ENCODE results near the gene ORAI3. TPM values are rescaled to one million over a fixed set of nuclear protein-coding genes. Genes with fewer than 3 reads are reported as not detected.

ORAI3 gene
- total RNA-seq, 1 donor from 2014 or later: 12.2 TPM

DNA sequence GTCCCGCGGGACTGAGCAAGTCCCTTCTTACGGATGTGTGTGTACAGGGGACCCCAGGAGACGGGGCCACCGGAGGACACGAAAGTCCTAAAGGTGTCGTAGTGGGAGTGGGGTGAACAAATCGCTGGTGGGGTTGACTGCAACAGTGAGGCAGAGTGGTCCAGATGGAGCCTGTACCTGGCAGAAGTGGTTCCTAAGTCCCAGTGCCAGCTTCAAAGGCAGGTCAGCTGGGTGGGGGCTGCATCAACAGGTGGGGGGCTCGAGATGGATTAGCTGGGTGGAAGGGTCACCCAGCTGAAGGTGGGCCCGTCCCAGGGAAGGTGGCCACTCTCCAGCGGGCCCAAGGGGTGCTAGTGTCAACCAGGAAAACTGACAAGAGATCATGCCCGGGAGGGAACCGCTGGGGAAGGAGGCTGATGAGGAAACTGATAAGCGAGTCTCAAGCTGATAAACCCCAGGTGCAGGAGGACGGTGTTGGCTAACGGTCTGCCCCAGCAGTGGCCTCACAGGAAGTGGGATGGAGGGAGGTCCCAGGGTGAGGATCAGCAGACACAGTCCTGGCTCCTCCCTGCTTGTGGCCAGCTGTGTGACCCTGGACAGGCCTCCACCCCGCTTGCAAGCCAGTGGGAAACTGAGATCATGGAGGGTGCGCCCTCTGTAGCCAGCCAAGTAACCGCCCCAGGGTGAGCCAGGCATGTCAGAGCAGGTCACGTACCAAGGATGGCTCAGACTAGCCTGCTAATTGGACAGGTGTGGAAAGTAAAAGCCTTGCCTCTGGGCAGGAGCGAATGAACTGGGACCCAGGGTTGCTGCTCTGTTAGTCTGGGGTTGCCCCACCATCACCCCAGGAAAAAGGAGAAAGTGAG is 1.0 kb downstream of the ORAI3 start:
- DNase-seq: peak; percentile 87
- intact Hi-C loops (cut with micrococcal nuclease): no loop called here
- Histone ChIP-seq H3K27ac (replicated peaks) (peak overlapping the region; percentile 98), H3K9me3 (replicated peaks) (no peaks in the 10 kb centered on the region), H3K27me3 (ENCODE audit: low read depth) (no peaks in the 10 kb centered on the region), H3K4me1 (peaks cover 64% of the 10 kb centered on the region), H3K4me3 (peak overlapping the region; percentile 100), H3K36me3 (peaks cover 3% of the 10 kb centered on the region)
- TF ChIP-seq, protein P1, sequence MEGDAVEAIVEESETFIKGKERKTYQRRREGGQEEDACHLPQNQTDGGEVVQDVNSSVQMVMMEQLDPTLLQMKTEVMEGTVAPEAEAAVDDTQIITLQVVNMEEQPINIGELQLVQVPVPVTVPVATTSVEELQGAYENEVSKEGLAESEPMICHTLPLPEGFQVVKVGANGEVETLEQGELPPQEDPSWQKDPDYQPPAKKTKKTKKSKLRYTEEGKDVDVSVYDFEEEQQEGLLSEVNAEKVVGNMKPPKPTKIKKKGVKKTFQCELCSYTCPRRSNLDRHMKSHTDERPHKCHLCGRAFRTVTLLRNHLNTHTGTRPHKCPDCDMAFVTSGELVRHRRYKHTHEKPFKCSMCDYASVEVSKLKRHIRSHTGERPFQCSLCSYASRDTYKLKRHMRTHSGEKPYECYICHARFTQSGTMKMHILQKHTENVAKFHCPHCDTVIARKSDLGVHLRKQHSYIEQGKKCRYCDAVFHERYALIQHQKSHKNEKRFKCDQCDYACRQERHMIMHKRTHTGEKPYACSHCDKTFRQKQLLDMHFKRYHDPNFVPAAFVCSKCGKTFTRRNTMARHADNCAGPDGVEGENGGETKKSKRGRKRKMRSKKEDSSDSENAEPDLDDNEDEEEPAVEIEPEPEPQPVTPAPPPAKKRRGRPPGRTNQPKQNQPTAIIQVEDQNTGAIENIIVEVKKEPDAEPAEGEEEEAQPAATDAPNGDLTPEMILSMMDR (IDR thresholded peaks at IDR 0.05; ENCODE audit: borderline replicate concordance): no peak

DNA sequence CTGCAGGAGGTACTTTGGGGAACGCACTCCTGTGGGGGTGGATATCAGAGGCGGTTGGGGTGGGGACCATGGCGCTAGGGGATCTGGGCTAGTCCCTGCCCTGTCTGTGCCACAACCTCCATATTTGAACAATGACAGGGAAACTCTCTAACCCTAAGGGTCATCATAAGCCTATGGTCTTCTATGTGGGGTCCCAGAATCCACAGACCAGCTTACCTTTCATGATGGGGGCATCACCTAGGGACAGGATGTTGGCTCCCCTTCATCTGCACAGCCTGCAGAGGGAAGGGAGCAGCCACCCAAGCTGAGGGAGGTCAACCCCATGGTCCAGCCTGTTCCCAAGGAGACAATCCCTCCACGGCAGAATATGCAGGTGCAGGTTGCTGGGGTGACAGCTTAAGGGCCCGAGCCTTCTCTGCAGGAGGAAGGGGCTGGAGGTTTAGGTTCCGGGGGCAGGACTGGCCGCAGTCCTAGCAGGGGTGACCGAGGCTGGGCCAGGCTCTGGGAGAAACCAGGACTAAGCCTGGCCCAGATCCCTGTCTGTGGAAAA is 1.7 kb downstream of the ORAI3 start:
- peak overlapping the region; percentile 98 for H3K27ac ChIP-seq (replicated peaks)
- no peak for DNase-seq
- no peaks in the 10 kb centered on the region for H3K36me3 ChIP-seq
- H3K27me3 ChIP-seq (ENCODE audit: low read depth): no peaks in the 10 kb centered on the region
- peak overlapping the region; percentile 100 for H3K4me3 ChIP-seq
- H3K9me3 ChIP-seq (replicated peaks): no peaks in the 10 kb centered on the region
- H3K4me1 ChIP-seq: peaks cover 64% of the 10 kb centered on the region
- intact Hi-C loops (cut with micrococcal nuclease): no loop called here
- TF ChIP-seq, protein P1 (IDR thresholded peaks at IDR 0.05; ENCODE audit: borderline replicate concordance): no peak

DNA sequence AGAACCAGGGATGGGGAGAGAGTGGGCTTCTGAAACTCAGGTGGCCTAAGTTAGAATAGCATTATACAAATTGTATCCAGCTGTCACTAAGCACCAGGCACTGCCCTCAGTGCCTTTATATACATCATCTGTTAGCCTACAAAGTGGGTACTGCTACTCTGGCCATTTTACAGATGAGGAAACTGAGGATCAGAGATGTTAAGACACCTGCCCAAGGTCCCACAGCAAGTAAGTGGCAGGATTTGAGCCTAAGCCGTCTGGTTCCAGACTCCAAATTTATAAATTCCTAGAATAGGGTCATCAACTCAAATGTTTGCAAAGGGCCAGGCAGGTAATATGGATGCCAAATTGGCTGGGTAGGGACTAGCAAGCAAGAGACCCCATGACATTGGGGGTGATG is 2.3 kb downstream of the ORAI3 start:
- Histone ChIP-seq H3K9me3 (replicated peaks) (no peaks in the 10 kb centered on the region), H3K4me1 (peaks cover 64% of the 10 kb centered on the region), H3K4me3 (peak overlapping the region; percentile 100), H3K27me3 (ENCODE audit: low read depth) (no peaks in the 10 kb centered on the region), H3K27ac (replicated peaks) (peak overlapping the region; percentile 98), H3K36me3 (no peaks in the 10 kb centered on the region)
- TF ChIP-seq, protein P1 (IDR thresholded peaks at IDR 0.05; ENCODE audit: borderline replicate concordance): no peak
- no peak for DNase-seq
- intact Hi-C loops (cut with micrococcal nuclease): no loop called here

- intact Hi-C loops (cut with micrococcal nuclease): no loop called here
- H3K4me3 ChIP-seq: no peak overlapping the region
- peak overlapping the region; percentile 98 for H3K27ac ChIP-seq (replicated peaks)
- H3K27me3 ChIP-seq (ENCODE audit: low read depth): no peaks in the 10 kb centered on the region
- TF ChIP-seq, protein P1 (IDR thresholded peaks at IDR 0.05; ENCODE audit: borderline replicate concordance): no peak
- peaks cover 69% of the 10 kb centered on the region for H3K4me1 ChIP-seq
- no peaks in the 10 kb centered on the region for H3K9me3 ChIP-seq (replicated peaks)
- no peaks in the 10 kb centered on the region for H3K36me3 ChIP-seq
- DNase-seq: peak; percentile 69
These were observed 2.9 kb downstream of the ORAI3 start for GRCh38 chr16:30951750-30952149.

DNA sequence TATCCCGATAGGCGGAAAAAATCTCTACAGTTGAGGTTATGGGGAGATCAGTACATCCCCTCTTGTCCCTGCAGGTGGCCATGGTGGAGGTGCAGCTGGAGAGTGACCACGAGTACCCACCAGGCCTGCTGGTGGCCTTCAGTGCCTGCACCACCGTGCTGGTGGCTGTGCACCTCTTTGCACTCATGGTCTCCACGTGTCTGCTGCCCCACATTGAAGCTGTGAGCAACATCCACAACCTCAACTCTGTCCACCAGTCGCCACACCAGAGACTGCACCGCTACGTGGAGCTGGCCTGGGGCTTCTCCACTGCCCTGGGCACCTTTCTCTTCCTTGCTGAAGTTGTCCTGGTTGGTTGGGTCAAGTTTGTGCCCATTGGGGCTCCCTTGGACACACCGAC is 4.2 kb downstream of the ORAI3 start:
- intact Hi-C loops (cut with micrococcal nuclease): no loop called here
- TF ChIP-seq, protein P1 (IDR thresholded peaks at IDR 0.05; ENCODE audit: borderline replicate concordance): no peak
- Histone ChIP-seq H3K9me3 (replicated peaks) (no peaks in the 10 kb centered on the region), H3K27me3 (ENCODE audit: low read depth) (no peaks in the 10 kb centered on the region), H3K4me3 (no peak overlapping the region), H3K27ac (replicated peaks) (peak overlapping the region; percentile 38), H3K4me1 (peaks cover 72% of the 10 kb centered on the region), H3K36me3 (no peaks in the 10 kb centered on the region)
- DNase-seq: no peak
